Common myeloid progenitor, CD34-positive (primary cell): ENCODE measurements around the gene SMARCA1. TPM values are rescaled to one million over a fixed set of nuclear protein-coding genes. Genes with fewer than 3 reads are reported as not detected.
"Not testable (repeated sequence)": the region's sequence is repeated elsewhere in the genome, so short reads cannot be mapped to it uniquely, and the experiment has no call there.

Experiments
- CTCF ChIA-PET: fragments of 350-600 bp; sonication (Branson Sonifier 250); formaldehyde crosslinking; loops from one replicate; lab custom pipeline; 2021; ENCODE audit warnings: antibody characterized with exemption; lab: Charles Lee
- POLR2A ChIA-PET: fragments of 350-600 bp; sonication (Branson Sonifier 250); formaldehyde crosslinking; loops from one replicate; lab custom pipeline; 2021; ENCODE audit warnings: antibody characterized with exemption; lab: Charles Lee
- DNase-seq, 3 donors: peaks; one replicate each; pipeline versions ENCODE4 v3.0.0 to v3.0.0-alpha.2; 2013
- H3K27ac ChIP-seq, 2 experiments: 1 replicate in 1 of 2; 2 replicates in 1 of 2; pipeline ENCODE4 v1.7.0; 2013; ENCODE audit warnings: inconsistent platforms in 2 of 2, low read length in 2 of 2, mild to moderate bottlenecking in 2 of 2, low read depth in 1 of 2, moderate library complexity in 1 of 2; ENCODE audit not compliant: severe bottlenecking in 2 of 2, insufficient read depth in 1 of 2, poor library complexity in 1 of 2
- H3K27me3 ChIP-seq, 5 experiments: replicated peaks in 2 of 5; 1 replicate in 3 of 5; 2 replicates in 2 of 5; pipeline versions ENCODE4 v1.6.1 to v1.7.0; 2013; ENCODE audit warnings: low read length in 4 of 5, mild to moderate bottlenecking in 2 of 5, moderate library complexity in 2 of 5, inconsistent platforms in 1 of 5; ENCODE audit not compliant: insufficient read depth in 5 of 5, control insufficient read depth in 4 of 5
- H3K36me3 ChIP-seq, 4 experiments: 1 replicate in 2 of 4; 2 replicates in 2 of 4; pipeline versions ENCODE4 v1.6.1 to v1.7.0; 2013; ENCODE audit warnings: low read length in 3 of 4, control low read depth in 1 of 4, mild to moderate bottlenecking in 1 of 4; ENCODE audit not compliant: control insufficient read depth in 4 of 4, insufficient read depth in 4 of 4
- H3K4me1 ChIP-seq, 4 experiments: 1 replicate in 3 of 4; 2 replicates in 1 of 4; pipeline versions ENCODE4 v1.6.1 to v1.7.1; 2013; ENCODE audit warnings: low read length in 3 of 4, mild to moderate bottlenecking in 3 of 4, control low read depth in 1 of 4, inconsistent platforms in 1 of 4, moderate library complexity in 1 of 4; ENCODE audit not compliant: control insufficient read depth in 4 of 4, insufficient read depth in 4 of 4; ENCODE audit errors: control extremely low read depth in 1 of 4
- H3K4me3 ChIP-seq, 7 experiments: 1 replicate in 4 of 7; 2 replicates in 3 of 7; pipeline versions ENCODE4 v1.5.1 to v1.7.0; 2013; ENCODE audit warnings: mild to moderate bottlenecking in 7 of 7, low read length in 6 of 7, moderate library complexity in 6 of 7, inconsistent platforms in 2 of 7, low read depth in 2 of 7, control low read depth in 1 of 7; ENCODE audit not compliant: insufficient read depth in 4 of 7, control insufficient read depth in 1 of 7; ENCODE audit errors: extremely low read depth in 1 of 7
- H3K9me3 ChIP-seq, 5 experiments: 1 replicate in 4 of 5; 2 replicates in 1 of 5; pipeline versions ENCODE4 v1.6.1 to v1.7.1; 2013; ENCODE audit warnings: low read length in 4 of 5, mild to moderate bottlenecking in 2 of 5, inconsistent platforms in 1 of 5, low read depth in 1 of 5, moderate library complexity in 1 of 5; ENCODE audit not compliant: control insufficient read depth in 4 of 5, insufficient read depth in 2 of 5; ENCODE audit errors: control extremely low read depth in 1 of 5
- WGBS: methylation state at CpG from one replicate; pipeline ENCODE4 v1.1.5; 2013; ENCODE audit not compliant: insufficient coverage; 5-methylcytosine and 5-hydroxymethylcytosine counted together
- polyA plus RNA-seq: library from polyadenylated mRNA; unstranded; fragments of 120-200 nt; gene quantifications from one replicate; pipeline ENCODE4 v1.2.1, GENCODE V29; 2013

The SMARCA1 gene, protein sequence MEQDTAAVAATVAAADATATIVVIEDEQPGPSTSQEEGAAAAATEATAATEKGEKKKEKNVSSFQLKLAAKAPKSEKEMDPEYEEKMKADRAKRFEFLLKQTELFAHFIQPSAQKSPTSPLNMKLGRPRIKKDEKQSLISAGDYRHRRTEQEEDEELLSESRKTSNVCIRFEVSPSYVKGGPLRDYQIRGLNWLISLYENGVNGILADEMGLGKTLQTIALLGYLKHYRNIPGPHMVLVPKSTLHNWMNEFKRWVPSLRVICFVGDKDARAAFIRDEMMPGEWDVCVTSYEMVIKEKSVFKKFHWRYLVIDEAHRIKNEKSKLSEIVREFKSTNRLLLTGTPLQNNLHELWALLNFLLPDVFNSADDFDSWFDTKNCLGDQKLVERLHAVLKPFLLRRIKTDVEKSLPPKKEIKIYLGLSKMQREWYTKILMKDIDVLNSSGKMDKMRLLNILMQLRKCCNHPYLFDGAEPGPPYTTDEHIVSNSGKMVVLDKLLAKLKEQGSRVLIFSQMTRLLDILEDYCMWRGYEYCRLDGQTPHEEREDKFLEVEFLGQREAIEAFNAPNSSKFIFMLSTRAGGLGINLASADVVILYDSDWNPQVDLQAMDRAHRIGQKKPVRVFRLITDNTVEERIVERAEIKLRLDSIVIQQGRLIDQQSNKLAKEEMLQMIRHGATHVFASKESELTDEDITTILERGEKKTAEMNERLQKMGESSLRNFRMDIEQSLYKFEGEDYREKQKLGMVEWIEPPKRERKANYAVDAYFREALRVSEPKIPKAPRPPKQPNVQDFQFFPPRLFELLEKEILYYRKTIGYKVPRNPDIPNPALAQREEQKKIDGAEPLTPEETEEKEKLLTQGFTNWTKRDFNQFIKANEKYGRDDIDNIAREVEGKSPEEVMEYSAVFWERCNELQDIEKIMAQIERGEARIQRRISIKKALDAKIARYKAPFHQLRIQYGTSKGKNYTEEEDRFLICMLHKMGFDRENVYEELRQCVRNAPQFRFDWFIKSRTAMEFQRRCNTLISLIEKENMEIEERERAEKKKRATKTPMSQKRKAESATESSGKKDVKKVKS
- polyA plus RNA-seq, result 12.0 TPM

DNA sequence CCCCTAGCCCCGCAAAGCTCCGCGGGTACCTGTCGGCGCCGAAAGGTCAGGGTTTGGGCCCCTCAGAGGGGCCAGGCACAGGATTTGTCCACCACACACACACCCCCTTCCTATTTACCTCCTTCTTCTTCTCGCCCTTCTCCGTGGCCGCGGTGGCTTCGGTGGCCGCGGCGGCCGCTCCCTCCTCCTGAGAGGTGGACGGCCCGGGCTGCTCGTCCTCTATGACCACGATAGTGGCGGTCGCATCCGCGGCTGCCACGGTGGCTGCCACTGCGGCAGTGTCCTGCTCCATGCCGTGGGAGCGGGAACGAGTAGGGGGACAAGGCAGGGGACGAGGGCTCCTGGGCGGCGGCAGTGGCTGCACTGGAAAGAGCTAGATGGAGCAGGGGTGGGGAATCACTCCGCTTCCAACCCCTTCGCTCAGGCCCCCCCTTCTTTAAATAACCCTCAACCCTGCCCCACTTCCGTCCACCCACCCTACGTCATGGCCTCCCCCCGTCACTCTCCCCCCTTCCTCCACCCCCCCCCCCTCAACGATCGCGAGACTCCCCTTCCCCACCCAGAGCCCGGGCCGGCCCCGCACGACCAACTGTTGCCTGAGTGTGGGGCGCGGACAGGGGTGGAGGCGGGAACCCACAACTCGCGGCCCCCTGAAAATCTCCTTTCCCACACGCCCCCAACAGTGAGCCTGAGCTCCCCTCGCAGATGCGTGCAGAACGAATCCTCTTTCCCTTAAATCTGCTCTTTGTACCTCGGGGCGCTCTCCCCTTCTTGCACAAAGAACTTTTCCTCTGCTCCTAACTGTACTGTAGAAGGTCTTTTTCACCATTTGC, at the start of gene SMARCA1:
TSS of gene SMARCA1 (minus strand) at position 412 of the 833 bp plus-strand sequence. CDS start at position 292, 120 bp downstream.
- POLR2A ChIA-PET, result no interaction called here
- CTCF ChIA-PET, result no interaction called here
- no peaks in the 10 kb centered on the region for H3K9me3 ChIP-seq
- peaks cover 0 to 4% (median 0%) of the 10 kb centered on the region in 5 experiments for H3K27me3 ChIP-seq
- H3K27ac ChIP-seq, result no peak within 1 kb of the TSS
- H3K4me3 ChIP-seq, result peak within 1 kb of the TSS; percentile 55 to 83 (median 74)
- peak in 2 of 3 donors; percentile 63 to 71 for DNase-seq
- 39% methylated on average over 32 of the region's 54 CpGs for WGBS
- H3K4me1 ChIP-seq, result peaks cover 0 to 15% (median 1%) of the 10 kb centered on the region in 4 experiments
- no peaks in the 10 kb centered on the region for H3K36me3 ChIP-seq

DNA sequence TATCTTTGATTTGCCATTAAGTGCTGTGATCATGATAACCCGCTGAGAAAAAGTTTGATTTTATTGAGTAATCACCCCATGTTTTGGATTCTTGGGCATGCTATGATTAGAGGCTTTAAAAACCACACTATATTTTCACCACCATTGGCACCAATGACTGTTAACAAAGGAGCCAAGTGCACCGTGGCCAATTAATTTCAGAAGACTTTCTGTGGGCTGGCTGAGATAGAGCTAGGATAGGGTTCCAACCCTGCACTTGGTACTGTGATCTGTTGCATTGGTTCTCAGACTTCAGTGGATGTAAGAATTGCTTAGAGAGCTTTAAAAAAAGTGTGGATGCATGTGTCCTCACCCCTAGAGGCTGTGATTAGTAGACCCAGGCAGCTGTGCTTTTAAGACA, 49.1 kb upstream of the SMARCA1 start:
- no peak overlapping the region for H3K4me3 ChIP-seq
- WGBS, result no CpG with 5 or more reads among the region's 2 CpGs
- no peaks in the 10 kb centered on the region for H3K9me3 ChIP-seq
- no peaks in the 10 kb centered on the region for H3K27me3 ChIP-seq
- H3K4me1 ChIP-seq, result peaks cover 0 to 5% (median 0%) of the 10 kb centered on the region in 4 experiments
- ChIA-PET POLR2A (no interaction called here), CTCF (no interaction called here)
- DNase-seq, result no peak
- no peak overlapping the region for H3K27ac ChIP-seq
- H3K36me3 ChIP-seq, result peaks cover 5 to 41% (median 16%) of the 10 kb centered on the region in 4 experiments

DNA sequence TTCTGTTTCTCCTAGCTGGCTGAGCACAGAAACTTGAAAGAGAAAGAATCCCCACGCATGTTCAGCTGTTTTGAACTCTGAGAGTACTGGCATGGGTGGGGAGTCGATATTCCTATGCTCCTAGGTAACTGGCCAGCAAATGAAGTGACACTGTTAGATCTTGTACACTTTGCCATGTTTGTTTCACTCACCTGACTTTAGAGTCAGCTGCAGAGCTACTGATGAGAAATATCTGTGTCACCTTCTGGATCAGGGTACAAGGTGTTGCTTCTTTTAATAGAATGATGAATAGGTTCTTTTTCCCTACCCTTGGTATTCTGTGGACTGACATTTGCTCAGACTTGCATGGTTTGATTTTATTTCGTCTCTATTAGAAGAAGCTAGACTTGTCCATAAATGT, 45.1 kb upstream of the SMARCA1 start:
- H3K4me3 ChIP-seq, result no peak overlapping the region
- H3K27me3 ChIP-seq, result no peaks in the 10 kb centered on the region
- no peaks in the 10 kb centered on the region for H3K9me3 ChIP-seq
- no peaks in the 10 kb centered on the region for H3K4me1 ChIP-seq
- no peak for DNase-seq
- 83% methylated on average over 2 of the region's 3 CpGs for WGBS
- ChIA-PET POLR2A (no interaction called here), CTCF (no interaction called here)
- peaks cover 3 to 26% (median 5%) of the 10 kb centered on the region in 4 experiments for H3K36me3 ChIP-seq
- no peak overlapping the region for H3K27ac ChIP-seq

DNA sequence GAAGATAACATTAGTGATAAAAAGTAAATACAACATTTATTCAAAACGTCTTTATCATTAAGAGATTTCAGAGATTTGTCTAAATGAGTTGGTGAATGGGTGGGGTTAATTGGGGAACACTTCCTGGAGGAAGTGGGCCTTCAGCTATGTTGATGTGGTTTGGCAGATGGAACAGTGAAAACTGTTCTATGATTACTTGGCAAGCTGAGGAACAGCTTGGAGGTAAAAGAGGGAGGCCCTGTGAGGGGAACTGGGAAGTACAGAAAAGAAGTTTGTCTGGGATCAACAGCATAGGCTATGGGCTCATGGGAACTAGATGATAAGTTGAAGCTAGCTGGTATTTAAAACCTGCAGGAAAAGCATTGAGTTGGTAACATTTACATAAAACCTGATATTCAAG, 42.8 kb upstream of the SMARCA1 start:
- WGBS, result no CpG with 5 or more reads among the region's 1 CpG
- no peak for DNase-seq
- H3K9me3 ChIP-seq, result no peaks in the 10 kb centered on the region
- no peak overlapping the region for H3K27ac ChIP-seq
- no peaks in the 10 kb centered on the region for H3K4me1 ChIP-seq
- H3K36me3 ChIP-seq, result peaks cover 4 to 44% (median 14%) of the 10 kb centered on the region in 4 experiments
- CTCF ChIA-PET, result no interaction called here
- POLR2A ChIA-PET, result no interaction called here
- no peaks in the 10 kb centered on the region for H3K27me3 ChIP-seq
- no peak overlapping the region for H3K4me3 ChIP-seq

DNA sequence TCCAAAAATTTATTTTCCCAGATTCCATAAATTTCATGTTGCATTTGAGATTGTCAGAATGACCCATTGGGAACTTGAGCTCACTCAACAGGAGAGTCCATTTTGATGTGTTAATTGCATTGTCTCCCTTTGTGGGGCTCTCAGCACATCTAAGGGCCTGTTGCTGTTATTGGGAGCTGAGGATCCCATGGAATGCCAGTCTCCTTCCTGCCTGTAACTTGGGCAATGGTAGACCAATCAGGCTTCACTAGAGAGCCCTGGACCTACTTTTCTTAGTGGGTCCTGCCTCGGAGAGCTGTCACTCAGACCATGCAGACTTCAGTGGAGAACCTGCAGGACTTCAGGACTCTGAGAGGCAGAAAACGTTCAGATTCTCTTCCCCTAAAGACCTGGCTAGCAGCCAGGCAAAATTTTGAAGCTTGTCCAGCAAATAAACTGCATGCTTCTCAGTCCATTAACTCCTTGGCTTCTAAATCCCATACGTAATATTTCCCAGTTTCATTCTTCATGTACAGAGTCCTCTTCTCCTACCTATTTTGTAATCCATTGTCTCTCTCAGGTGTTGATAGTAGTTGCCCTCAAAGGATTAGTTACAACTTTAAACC, 41.9 kb upstream of the SMARCA1 start:
- H3K9me3 ChIP-seq, result no peaks in the 10 kb centered on the region
- POLR2A ChIA-PET, result interaction anchor here (0.6 kb wide), 1 partner anchor 347 kb away, joined by 6 read pairs; no protein-coding TSS in a partner anchor
- no peak overlapping the region for H3K4me3 ChIP-seq
- DNase-seq, result no peak
- no peak overlapping the region for H3K27ac ChIP-seq
- CTCF ChIA-PET, result no interaction called here
- H3K36me3 ChIP-seq, result peaks cover 6 to 47% (median 18%) of the 10 kb centered on the region in 4 experiments
- 45% methylated on average over 2 of the region's 3 CpGs for whole genome bisulfite sequencing
- H3K4me1 ChIP-seq, result no peaks in the 10 kb centered on the region
- H3K27me3 ChIP-seq, result no peaks in the 10 kb centered on the region

DNA sequence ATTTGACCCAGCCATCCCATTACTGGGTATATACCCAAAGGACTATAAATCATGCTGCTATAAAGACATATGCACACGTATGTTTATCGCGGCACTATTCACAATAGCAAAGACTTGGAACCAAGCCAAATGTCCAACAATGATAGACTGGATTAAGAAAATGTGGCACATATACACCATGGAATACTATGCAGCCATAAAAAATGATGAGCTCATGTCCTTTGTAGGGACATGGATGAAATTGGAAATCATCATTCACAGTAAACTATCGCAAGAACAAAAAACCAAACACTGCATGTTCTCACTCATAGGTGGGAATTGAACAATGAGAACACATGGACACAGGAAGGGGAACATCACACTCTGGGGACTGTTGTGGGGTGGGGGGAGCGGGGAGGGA, 41.1 kb upstream of the SMARCA1 start:
- POLR2A ChIA-PET, H3K4me3 ChIP-seq, CTCF ChIA-PET, H3K9me3 ChIP-seq, H3K27me3 ChIP-seq, H3K27ac ChIP-seq, H3K4me1 ChIP-seq, DNase-seq: not testable (repeated sequence)
- no CpG with 5 or more reads among the region's 5 CpGs for WGBS
- H3K36me3 ChIP-seq, result peaks cover 8 to 48% (median 18%) of the 10 kb centered on the region in 4 experiments
